ENCODE measurements around the gene PYGL. TPM values are rescaled to one million over a fixed set of nuclear protein-coding genes. Genes with fewer than 3 reads are reported as not detected.
"Not testable (repeated sequence)": the region's sequence is repeated elsewhere in the genome, so short reads cannot be mapped to it uniquely, and the experiment has no call there.

The PYGL gene
- total RNA-seq, 1 donor from 2014 or later = 1.2 TPM

GRCh38 chr14:50963919-50964318 lies 19.6 kb upstream of the PYGL start:
- peaks cover 6% of the 10 kb centered on the region for H3K9me3 Mint-ChIP-seq (ENCODE audit: unreplicated experiment)
- no peaks in the 10 kb centered on the region for H3K36me3 Mint-ChIP-seq (ENCODE audit: unreplicated experiment)
- H3K4me1 Mint-ChIP-seq (ENCODE audit: low read depth, unreplicated experiment) = no peaks in the 10 kb centered on the region
- H3K27me3 Mint-ChIP-seq (ENCODE audit: unreplicated experiment) = peaks cover 1% of the 10 kb centered on the region
- no peak overlapping the region for H3K27ac Mint-ChIP-seq (ENCODE audit: unreplicated experiment)
- DNase-seq = no peak
- TF ChIP-seq, protein P1, sequence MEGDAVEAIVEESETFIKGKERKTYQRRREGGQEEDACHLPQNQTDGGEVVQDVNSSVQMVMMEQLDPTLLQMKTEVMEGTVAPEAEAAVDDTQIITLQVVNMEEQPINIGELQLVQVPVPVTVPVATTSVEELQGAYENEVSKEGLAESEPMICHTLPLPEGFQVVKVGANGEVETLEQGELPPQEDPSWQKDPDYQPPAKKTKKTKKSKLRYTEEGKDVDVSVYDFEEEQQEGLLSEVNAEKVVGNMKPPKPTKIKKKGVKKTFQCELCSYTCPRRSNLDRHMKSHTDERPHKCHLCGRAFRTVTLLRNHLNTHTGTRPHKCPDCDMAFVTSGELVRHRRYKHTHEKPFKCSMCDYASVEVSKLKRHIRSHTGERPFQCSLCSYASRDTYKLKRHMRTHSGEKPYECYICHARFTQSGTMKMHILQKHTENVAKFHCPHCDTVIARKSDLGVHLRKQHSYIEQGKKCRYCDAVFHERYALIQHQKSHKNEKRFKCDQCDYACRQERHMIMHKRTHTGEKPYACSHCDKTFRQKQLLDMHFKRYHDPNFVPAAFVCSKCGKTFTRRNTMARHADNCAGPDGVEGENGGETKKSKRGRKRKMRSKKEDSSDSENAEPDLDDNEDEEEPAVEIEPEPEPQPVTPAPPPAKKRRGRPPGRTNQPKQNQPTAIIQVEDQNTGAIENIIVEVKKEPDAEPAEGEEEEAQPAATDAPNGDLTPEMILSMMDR (IDR thresholded peaks at IDR 0.05; ENCODE audit: partially characterized antibody, unreplicated experiment) = no peak
- H3K4me3 Mint-ChIP-seq (ENCODE audit: unreplicated experiment) = no peak overlapping the region

DNA sequence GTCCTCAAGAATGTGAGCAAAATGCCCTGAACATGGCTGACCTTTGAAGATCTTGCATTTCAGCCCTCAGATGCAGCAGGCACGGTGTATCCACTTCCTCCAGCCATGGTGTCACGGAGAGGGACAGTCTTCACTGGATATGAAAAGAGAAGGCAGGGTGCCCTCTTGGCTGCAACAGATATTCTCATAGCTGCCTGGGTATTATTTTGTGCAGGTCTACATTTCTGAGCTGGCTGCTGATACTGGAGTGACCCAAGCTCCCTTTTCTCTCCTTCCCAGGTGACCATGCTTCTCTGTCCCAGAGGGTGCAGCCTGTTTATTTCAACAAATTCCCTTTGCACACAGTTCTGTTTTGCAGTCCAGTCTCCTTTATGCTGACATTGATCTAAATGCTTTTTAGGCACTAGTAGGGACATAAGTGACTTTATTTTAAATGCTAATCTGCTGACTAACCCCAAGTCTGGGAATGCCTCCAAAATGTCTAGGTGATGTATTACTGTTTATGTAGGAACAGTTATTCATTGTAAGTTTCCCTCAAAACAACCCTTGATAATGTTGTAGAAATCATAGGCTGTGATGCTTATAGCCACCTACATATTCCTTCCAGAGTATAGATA lies 17.4 kb upstream of the PYGL start:
- DNase-seq = no peak
- TF ChIP-seq, protein P1 (IDR thresholded peaks at IDR 0.05; ENCODE audit: partially characterized antibody, unreplicated experiment) = no peak
- no peaks in the 10 kb centered on the region for H3K36me3 Mint-ChIP-seq (ENCODE audit: unreplicated experiment)
- H3K4me1 Mint-ChIP-seq (ENCODE audit: low read depth, unreplicated experiment) = no peaks in the 10 kb centered on the region
- H3K27ac Mint-ChIP-seq (ENCODE audit: unreplicated experiment) = no peak overlapping the region
- H3K9me3 Mint-ChIP-seq (ENCODE audit: unreplicated experiment) = peaks cover 6% of the 10 kb centered on the region
- peaks cover 1% of the 10 kb centered on the region for H3K27me3 Mint-ChIP-seq (ENCODE audit: unreplicated experiment)
- H3K4me3 Mint-ChIP-seq (ENCODE audit: unreplicated experiment) = no peak overlapping the region

DNA sequence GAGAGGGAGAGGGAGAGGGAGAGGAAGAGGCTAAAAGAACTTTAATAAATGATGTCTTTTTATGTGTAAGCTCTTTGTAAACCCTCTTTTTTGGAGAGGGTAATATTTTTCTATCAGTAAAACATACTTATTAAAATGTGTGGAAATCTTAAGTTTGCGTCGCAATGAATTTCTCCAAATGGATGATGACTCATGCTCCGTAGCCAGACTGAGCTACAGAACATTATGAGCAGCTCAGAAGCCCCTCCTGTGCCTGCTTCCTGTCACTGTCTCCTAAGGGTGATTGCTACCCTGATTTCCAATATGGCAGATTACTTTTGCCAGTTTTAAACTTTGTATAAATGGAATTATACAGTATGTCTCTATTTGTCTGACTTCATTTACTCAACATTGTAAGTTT lies 13.0 kb upstream of the PYGL start:
- H3K36me3 Mint-ChIP-seq (ENCODE audit: unreplicated experiment) = no peaks in the 10 kb centered on the region
- DNase-seq = no peak
- peaks cover 3% of the 10 kb centered on the region for H3K27me3 Mint-ChIP-seq (ENCODE audit: unreplicated experiment)
- no peaks in the 10 kb centered on the region for H3K4me1 Mint-ChIP-seq (ENCODE audit: low read depth, unreplicated experiment)
- H3K27ac Mint-ChIP-seq (ENCODE audit: unreplicated experiment) = no peak overlapping the region
- H3K4me3 Mint-ChIP-seq (ENCODE audit: unreplicated experiment) = no peak overlapping the region
- H3K9me3 Mint-ChIP-seq (ENCODE audit: unreplicated experiment) = peaks cover 2% of the 10 kb centered on the region
- TF ChIP-seq, protein P1 (IDR thresholded peaks at IDR 0.05; ENCODE audit: partially characterized antibody, unreplicated experiment) = no peak

DNA sequence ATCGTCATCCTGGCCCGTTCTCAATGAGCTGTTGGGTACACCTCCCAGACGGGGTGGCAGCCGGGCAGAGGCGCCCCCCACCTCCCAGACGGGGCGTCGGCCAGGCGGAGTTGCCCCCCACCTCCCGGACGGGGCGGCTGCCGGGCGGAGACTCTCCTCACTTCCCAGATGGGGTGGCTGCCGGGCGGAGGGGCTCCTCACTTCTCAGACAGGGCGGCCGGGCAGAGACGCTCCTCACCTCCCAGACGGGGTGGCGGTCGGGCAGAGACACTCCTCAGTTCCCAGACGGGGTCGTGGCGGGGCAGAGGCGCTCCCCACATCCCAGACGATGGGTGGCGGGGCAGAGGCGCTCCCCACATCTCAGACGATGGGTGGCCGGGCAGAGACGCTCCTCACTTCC lies 12.1 kb upstream of the PYGL start:
- not testable (repeated sequence) for H3K27me3 Mint-ChIP-seq (ENCODE audit: unreplicated experiment); H3K4me3 Mint-ChIP-seq (ENCODE audit: unreplicated experiment); H3K4me1 Mint-ChIP-seq (ENCODE audit: low read depth, unreplicated experiment); DNase-seq; H3K27ac Mint-ChIP-seq (ENCODE audit: unreplicated experiment); H3K9me3 Mint-ChIP-seq (ENCODE audit: unreplicated experiment); H3K36me3 Mint-ChIP-seq (ENCODE audit: unreplicated experiment)

DNA sequence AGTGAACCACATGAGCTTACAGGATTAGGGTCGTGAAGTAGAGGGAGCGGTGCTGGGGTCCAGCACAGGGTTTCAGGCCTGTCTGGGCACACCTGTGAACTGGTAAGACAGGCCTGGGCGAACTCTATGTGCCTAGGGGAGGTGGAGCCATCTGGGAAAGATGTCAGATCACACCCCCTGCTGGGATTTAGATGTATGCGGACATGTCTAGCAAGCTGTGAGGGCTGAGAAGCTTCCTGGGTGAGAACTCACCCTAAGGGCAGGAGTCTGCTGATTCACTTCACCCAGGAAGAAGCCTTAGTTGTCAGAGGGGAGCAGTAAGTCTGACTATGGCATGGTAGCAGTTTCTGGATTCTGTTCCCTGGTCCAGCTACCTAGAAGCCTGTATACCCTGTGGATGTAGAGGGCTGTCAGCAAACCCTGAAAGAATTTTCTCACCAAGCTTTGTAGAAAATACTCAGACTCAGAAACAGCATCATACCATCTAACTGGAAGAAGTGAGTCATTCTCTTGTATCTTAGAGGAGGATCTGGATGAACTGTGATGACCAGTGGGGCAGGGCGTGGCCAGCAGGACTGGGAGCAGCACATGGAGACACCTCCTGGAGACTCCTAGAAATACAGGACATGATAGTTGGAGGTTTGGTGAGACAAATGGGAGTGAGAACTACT lies 11.2 kb upstream of the PYGL start:
- DNase-seq = peak; percentile 69
- Mint-ChIP-seq H3K36me3 (ENCODE audit: unreplicated experiment) (no peaks in the 10 kb centered on the region), H3K4me3 (ENCODE audit: unreplicated experiment) (no peak overlapping the region), H3K27ac (ENCODE audit: unreplicated experiment) (peak overlapping the region; percentile 81), H3K27me3 (ENCODE audit: unreplicated experiment) (peaks cover 2% of the 10 kb centered on the region), H3K4me1 (ENCODE audit: low read depth, unreplicated experiment) (peaks cover 3% of the 10 kb centered on the region), H3K9me3 (ENCODE audit: unreplicated experiment) (peaks cover 4% of the 10 kb centered on the region)
- TF ChIP-seq, protein P1 (IDR thresholded peaks at IDR 0.05; ENCODE audit: partially characterized antibody, unreplicated experiment) = peak; percentile 20

Measured in glutamatergic neuron (in vitro differentiated cells).